ENCODE measurements around the gene FAM83C. TPM values are rescaled to one million over a fixed set of nuclear protein-coding genes. Genes with fewer than 3 reads are reported as not detected.

Gene FAM83C
- total RNA-seq, 1 experiment from 2014 or later, result not detected

DNA sequence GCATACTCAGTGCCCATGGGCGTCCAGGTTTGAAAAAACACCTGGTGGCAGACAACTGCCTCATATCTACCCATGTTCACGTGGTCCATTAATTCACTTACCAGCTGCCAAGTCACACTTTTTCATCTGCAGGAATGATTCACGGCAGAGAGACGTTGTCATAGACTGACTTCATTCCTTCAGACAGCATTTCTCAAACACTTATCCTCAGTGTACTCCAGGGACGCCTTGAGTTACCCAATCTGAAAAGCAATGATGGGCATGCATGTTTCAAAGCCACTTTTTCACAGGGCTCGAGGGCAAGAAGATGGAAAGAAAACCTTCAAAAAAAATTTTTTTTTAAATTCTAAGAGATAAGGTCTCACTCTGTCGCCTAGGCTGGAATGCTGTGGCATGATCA, 20.3 kb downstream of the FAM83C start:
- RAD21 ChIA-PET (ENCODE audit: low non-redundant PET in 1 of 2, low total read pairs in 2 of 2, uncharacterized antibody in 2 of 2, unreplicated experiment in 2 of 2), result no interaction called here
- no peak for TF ChIP-seq CTCF (IDR thresholded peaks at IDR 0.05 in 2 of 3, conservative IDR thresholded peaks at IDR 0.05 in 1 of 3; ENCODE audit: borderline replicate concordance in 1 of 3, insufficient read depth in 1 of 3, low read depth in 2 of 3, low read length in 2 of 3)
- TF ChIP-seq EZH2 (IDR thresholded peaks at IDR 0.05), result no peak
- TF ChIP-seq SP1 (IDR thresholded peaks at IDR 0.05; ENCODE audit: low read depth), result no peak
- no peak for TF ChIP-seq JUND (IDR thresholded peaks at IDR 0.05)
- no peak for TF ChIP-seq POLR2A (IDR thresholded peaks at IDR 0.05; ENCODE audit: borderline replicate concordance, extremely low read depth, insufficient read depth, insufficient read length)
- TF ChIP-seq EZH2phosphoT487 (IDR thresholded peaks at IDR 0.05; ENCODE audit: borderline replicate concordance), result no peak
- no peak for TF ChIP-seq ZFX (IDR thresholded peaks at IDR 0.05)
- no peak for TF ChIP-seq TCF7L2 (IDR thresholded peaks at IDR 0.05; ENCODE audit: borderline replicate concordance, extremely low read depth, insufficient read depth, insufficient read length)
- TF ChIP-seq EGR1 (IDR thresholded peaks at IDR 0.05; ENCODE audit: low read depth), result no peak
- no peak for TF ChIP-seq CBX3 (IDR thresholded peaks at IDR 0.05; ENCODE audit: low read depth)
- TF ChIP-seq YY1 (IDR thresholded peaks at IDR 0.05; ENCODE audit: extremely low read depth, insufficient replicate concordance, low read depth, low read length), result no peak
- no peak for TF ChIP-seq SIN3A (IDR thresholded peaks at IDR 0.05; ENCODE audit: low read depth)
- TF ChIP-seq, protein P1, sequence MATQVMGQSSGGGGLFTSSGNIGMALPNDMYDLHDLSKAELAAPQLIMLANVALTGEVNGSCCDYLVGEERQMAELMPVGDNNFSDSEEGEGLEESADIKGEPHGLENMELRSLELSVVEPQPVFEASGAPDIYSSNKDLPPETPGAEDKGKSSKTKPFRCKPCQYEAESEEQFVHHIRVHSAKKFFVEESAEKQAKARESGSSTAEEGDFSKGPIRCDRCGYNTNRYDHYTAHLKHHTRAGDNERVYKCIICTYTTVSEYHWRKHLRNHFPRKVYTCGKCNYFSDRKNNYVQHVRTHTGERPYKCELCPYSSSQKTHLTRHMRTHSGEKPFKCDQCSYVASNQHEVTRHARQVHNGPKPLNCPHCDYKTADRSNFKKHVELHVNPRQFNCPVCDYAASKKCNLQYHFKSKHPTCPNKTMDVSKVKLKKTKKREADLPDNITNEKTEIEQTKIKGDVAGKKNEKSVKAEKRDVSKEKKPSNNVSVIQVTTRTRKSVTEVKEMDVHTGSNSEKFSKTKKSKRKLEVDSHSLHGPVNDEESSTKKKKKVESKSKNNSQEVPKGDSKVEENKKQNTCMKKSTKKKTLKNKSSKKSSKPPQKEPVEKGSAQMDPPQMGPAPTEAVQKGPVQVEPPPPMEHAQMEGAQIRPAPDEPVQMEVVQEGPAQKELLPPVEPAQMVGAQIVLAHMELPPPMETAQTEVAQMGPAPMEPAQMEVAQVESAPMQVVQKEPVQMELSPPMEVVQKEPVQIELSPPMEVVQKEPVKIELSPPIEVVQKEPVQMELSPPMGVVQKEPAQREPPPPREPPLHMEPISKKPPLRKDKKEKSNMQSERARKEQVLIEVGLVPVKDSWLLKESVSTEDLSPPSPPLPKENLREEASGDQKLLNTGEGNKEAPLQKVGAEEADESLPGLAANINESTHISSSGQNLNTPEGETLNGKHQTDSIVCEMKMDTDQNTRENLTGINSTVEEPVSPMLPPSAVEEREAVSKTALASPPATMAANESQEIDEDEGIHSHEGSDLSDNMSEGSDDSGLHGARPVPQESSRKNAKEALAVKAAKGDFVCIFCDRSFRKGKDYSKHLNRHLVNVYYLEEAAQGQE (IDR thresholded peaks at IDR 0.05; ENCODE audit: low read depth), result no peak
- DNase-seq (ENCODE audit: low read depth, low spot score), result no peak
- intact Hi-C loops (cut with micrococcal nuclease), result no loop called here
- no peaks in the 10 kb centered on the region for H3K27me3 ChIP-seq (ENCODE audit: insufficient read depth, low read length)
- peaks cover 5 to 9% of the 10 kb centered on the region in 2 experiments; a peak in 3 of 4 replicates for H3K36me3 ChIP-seq (ENCODE audit: control insufficient read depth in 1 of 2, insufficient read depth in 2 of 2, low read length in 2 of 2)
- no peak overlapping the region for H3K4me3 ChIP-seq (replicated peaks in 1 of 2; ENCODE audit: low read depth in 1 of 2, low read length in 2 of 2)
- no peak overlapping the region for H3K9ac ChIP-seq (ENCODE audit: low read length)
- H4K20me1 ChIP-seq (ENCODE audit: insufficient read depth), result no peaks in the 10 kb centered on the region
- no peak for ATAC-seq
- CTCF ChIA-PET, result interaction anchor here (1.6 kb wide), 1 partner anchor 127 kb away, joined by 8 read pairs; no protein-coding TSS in a partner anchor
- H3K27ac ChIP-seq (ENCODE audit: low read depth, low read length), result no peak overlapping the region
- H3K4me2 ChIP-seq (ENCODE audit: low read length), result no peak overlapping the region
- no TSS peak for BruUV-seq (replicated peaks)
- no peak overlapping the region for H2AFZ ChIP-seq (ENCODE audit: low read depth, low read length, poor library complexity, severe bottlenecking)
- peaks cover 4 to 13% of the 10 kb centered on the region in 2 experiments; a peak in 3 of 4 replicates for H3K4me1 ChIP-seq (ENCODE audit: control insufficient read depth in 1 of 2, insufficient read depth in 2 of 2, low read length in 2 of 2)
- no peaks in the 10 kb centered on the region for H3K9me3 ChIP-seq (ENCODE audit: control insufficient read depth in 1 of 2, insufficient read depth in 1 of 2, low read depth in 1 of 2, low read length in 2 of 2)
- no peaks in the 10 kb centered on the region for H3K9me2 ChIP-seq (ENCODE audit: insufficient read depth)
- H3K79me2 ChIP-seq (ENCODE audit: insufficient read depth, low read length), result peaks cover 12% of the 10 kb centered on the region; the same call in 1 of the 2 replicates
- POLR2A ChIA-PET, result no interaction called here
